Measurements from ENCODE around the gene BHLHE41.

DNA sequence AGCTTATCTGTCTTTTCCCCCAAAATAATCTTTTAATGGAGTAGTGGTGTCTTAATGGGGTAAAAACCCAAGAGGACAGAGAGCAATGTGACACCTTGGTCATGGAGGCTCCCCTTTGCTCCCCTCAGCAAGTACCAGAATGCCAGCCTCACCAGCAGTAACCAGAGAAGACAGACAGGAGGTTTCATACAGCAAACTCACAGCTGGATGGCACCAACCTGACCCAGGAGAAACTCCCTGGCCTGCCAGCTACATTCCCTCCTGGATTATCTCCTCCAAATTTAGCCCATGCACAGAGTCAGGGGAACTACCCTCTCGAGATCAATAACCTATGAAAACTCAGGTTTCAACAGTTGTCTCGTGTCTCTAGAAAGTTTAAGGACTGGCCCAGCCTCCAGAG, 15.9 kb downstream of the BHLHE41 start:
- no peak for TF ChIP-seq EZH2 (IDR thresholded peaks at IDR 0.05; ENCODE audit: low read length, unreplicated experiment)
- TF ChIP-seq, protein P1, sequence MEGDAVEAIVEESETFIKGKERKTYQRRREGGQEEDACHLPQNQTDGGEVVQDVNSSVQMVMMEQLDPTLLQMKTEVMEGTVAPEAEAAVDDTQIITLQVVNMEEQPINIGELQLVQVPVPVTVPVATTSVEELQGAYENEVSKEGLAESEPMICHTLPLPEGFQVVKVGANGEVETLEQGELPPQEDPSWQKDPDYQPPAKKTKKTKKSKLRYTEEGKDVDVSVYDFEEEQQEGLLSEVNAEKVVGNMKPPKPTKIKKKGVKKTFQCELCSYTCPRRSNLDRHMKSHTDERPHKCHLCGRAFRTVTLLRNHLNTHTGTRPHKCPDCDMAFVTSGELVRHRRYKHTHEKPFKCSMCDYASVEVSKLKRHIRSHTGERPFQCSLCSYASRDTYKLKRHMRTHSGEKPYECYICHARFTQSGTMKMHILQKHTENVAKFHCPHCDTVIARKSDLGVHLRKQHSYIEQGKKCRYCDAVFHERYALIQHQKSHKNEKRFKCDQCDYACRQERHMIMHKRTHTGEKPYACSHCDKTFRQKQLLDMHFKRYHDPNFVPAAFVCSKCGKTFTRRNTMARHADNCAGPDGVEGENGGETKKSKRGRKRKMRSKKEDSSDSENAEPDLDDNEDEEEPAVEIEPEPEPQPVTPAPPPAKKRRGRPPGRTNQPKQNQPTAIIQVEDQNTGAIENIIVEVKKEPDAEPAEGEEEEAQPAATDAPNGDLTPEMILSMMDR (conservative IDR thresholded peaks at IDR 0.05; ENCODE audit: low read depth, low read length) = no peak

Data from PC-3 (cell line).